K562 (cell line): ENCODE results near the gene ARHGEF40. TPM values are rescaled to one million over a fixed set of nuclear protein-coding genes. Genes with fewer than 3 reads are reported as not detected.
A peak's percentile ranks its signal among the peaks of the same experiment; 100 is the strongest.

Experiments
- ATF7 ChIP-seq: fragments of 450-650 bp; IDR thresholded peaks from 2 replicates; pipeline ENCODE4 v1.7.1; 2014; ENCODE audit warnings: mild to moderate bottlenecking, moderate library complexity
- BMI1 ChIP-seq: fragments of 150-350 bp; IDR thresholded peaks from 2 replicates; pipeline ENCODE4 v1.6.1; 2014; ENCODE audit warnings: low read length
- CBX2 ChIP-seq: fragments of 200-600 bp; sonication (generic); IDR thresholded peaks from one replicate; pipeline ENCODE4 v1.6.1; 2012; ENCODE audit warnings: mild to moderate bottlenecking, low read length, inconsistent platforms; ENCODE audit not compliant: insufficient read depth, poor library complexity, severe bottlenecking
- CEBPB ChIP-seq: fragments of 450-650 bp; IDR thresholded peaks from 2 replicates; pipeline ENCODE4 v1.6.1; 2016; ENCODE audit warnings: missing genetic modification characterization, missing compliant biosample characterization
- HMG20A ChIP-seq: fragments of 450-650 bp; formaldehyde crosslinking; conservative IDR thresholded peaks from 2 replicates; pipeline ENCODE4 v1.4.0; 2020; ENCODE audit warnings: mild to moderate bottlenecking, mixed read lengths
- HNRNPLL ChIP-seq: fragments of 200-400 bp; formaldehyde crosslinking; IDR thresholded peaks from 2 replicates; pipeline ENCODE4 v1.6.1; 2017; ENCODE audit warnings: low read length, low read depth, mild to moderate bottlenecking; ENCODE audit not compliant: poor library complexity, severe bottlenecking
- JUNB ChIP-seq: fragments of 450-650 bp; formaldehyde crosslinking; conservative IDR thresholded peaks from 2 replicates; pipeline ENCODE4 v1.4.0; 2020; ENCODE audit warnings: mild to moderate bottlenecking
- KLF1 ChIP-seq: fragments of 450-650 bp; IDR thresholded peaks from 2 replicates; pipeline ENCODE4 v1.6.1; 2016; ENCODE audit warnings: missing genetic modification characterization, missing compliant biosample characterization
- L3MBTL2 ChIP-seq: fragments of 450-650 bp; IDR thresholded peaks from 2 replicates; pipeline ENCODE4 v1.6.1; 2016; ENCODE audit warnings: mild to moderate bottlenecking, moderate library complexity
- LCOR ChIP-seq: sonication (generic); formaldehyde crosslinking; IDR thresholded peaks from 2 replicates; pipeline ENCODE4 v1.8.0; 2022; ENCODE audit warnings: mild to moderate bottlenecking, missing genetic modification reagents
- MEIS2 ChIP-seq: fragments of 450-650 bp; IDR thresholded peaks from 2 replicates; pipeline ENCODE4 v1.6.1; 2014; ENCODE audit warnings: mild to moderate bottlenecking; ENCODE audit not compliant: partially characterized antibody
- MXD1 ChIP-seq: fragments of 250-450 bp; sonication (Bioruptor Pico); IDR thresholded peaks from 2 replicates; pipeline ENCODE4 v1.8.0; 2021; ENCODE audit warnings: borderline replicate concordance, mild to moderate bottlenecking, moderate library complexity; ENCODE audit not compliant: poor library complexity, severe bottlenecking
- NFATC3 ChIP-seq: fragments of 450-650 bp; IDR thresholded peaks from 2 replicates; pipeline ENCODE4 v1.6.1; 2017; ENCODE audit warnings: mild to moderate bottlenecking
- NR2C2 ChIP-seq, 2 experiments: fragments of 200-800 bp in 1 of 2; sonication (Bioruptor generic) in 1 of 2; sonication (generic) in 1 of 2; formaldehyde crosslinking in 1 of 2; IDR thresholded peaks; 2 replicates each; pipeline versions ENCODE4 v1.6.1 to v1.8.0; 2016 to 2022; ENCODE audit warnings: mild to moderate bottlenecking in 1 of 2, missing compliant biosample characterization in 1 of 2, missing genetic modification characterization in 1 of 2, missing genetic modification reagents in 1 of 2
- PTBP1 ChIP-seq: fragments of 200-400 bp; formaldehyde crosslinking; IDR thresholded peaks from 2 replicates; pipeline ENCODE4 v1.6.1; 2017; ENCODE audit warnings: low read depth, low read length
- RBM25 ChIP-seq: fragments of 200-400 bp; formaldehyde crosslinking; IDR thresholded peaks from 2 replicates; pipeline ENCODE4 v1.6.1; 2018; ENCODE audit warnings: low read length, low read depth, moderate library complexity; ENCODE audit not compliant: severe bottlenecking
- RHOXF2B ChIP-seq: fragments of 250-450 bp; sonication (Bioruptor Pico); conservative IDR thresholded peaks from 2 replicates; pipeline ENCODE4 v1.5.1; 2021
- SAFB ChIP-seq: fragments of 200-400 bp; formaldehyde crosslinking; IDR thresholded peaks from 2 replicates; pipeline ENCODE4 v1.6.1; 2017; ENCODE audit warnings: low read depth, low read length, borderline replicate concordance
- ZKSCAN3 ChIP-seq: fragments of 250-450 bp; sonication (Bioruptor Pico); IDR thresholded peaks from 2 replicates; pipeline ENCODE4 v1.4.0; 2020
- ZNF23 ChIP-seq: fragments of 250-450 bp; sonication (Bioruptor Pico); IDR thresholded peaks from 2 replicates; pipeline ENCODE4 v1.4.0; 2020; ENCODE audit warnings: mild to moderate bottlenecking
- ZNF316 ChIP-seq: fragments of 450-650 bp; IDR thresholded peaks from 2 replicates; pipeline ENCODE4 v1.6.1; 2016
- polyA plus RNA-seq, 8 experiments: library from polyadenylated mRNA; depleted of rRNA in 4 of 8; stranded (reverse) in 5 of 8; unstranded in 3 of 8; fragments of >200 nt; fragmentation: Nextera tagmentation in 2 of 8; fragmentation: Illumina TruSeq in 1 of 8; extraction: Ambion mirVana in 2 of 8; extraction: Trizol in 1 of 8; gene quantifications; 2 replicates each; pipeline versions ENCODE4 v1.2.1 to v1.2.3, GENCODE V29; 2011 to 2014; ENCODE audit warnings: inconsistent platforms in 1 of 8, missing spikeins in 1 of 8
- total RNA-seq, 7 experiments: library from RNA; depleted of rRNA in 6 of 7; stranded (reverse); fragments of >200 nt in 6 of 7; fragmentation: Illumina TruSeq in 2 of 7; extraction: Trizol in 2 of 7; gene quantifications; 2 replicates each; pipeline versions ENCODE4 v1.2.1 to v1.2.3, GENCODE V29; 2011 to 2021; ENCODE audit warnings: low replicate concordance in 1 of 7
- TF ChIP-seq, protein P1 (sequence below), 3 experiments: fragments of 200-800 bp in 1 of 3; fragments of 250-450 bp in 1 of 3; fragments of 450-650 bp in 1 of 3; sonication (Bioruptor Pico) in 1 of 3; sonication (Bioruptor generic) in 1 of 3; formaldehyde crosslinking in 1 of 3; IDR thresholded peaks; 2 replicates each; pipeline versions ENCODE4 v1.6.1 to v1.8.0; 2016 to 2022; ENCODE audit warnings: mild to moderate bottlenecking in 2 of 3, missing genetic modification characterization in 2 of 3, missing compliant biosample characterization in 1 of 3, moderate library complexity in 1 of 3
- TF ChIP-seq, protein P2 (sequence below): fragments of 250-450 bp; sonication (Bioruptor Pico); IDR thresholded peaks from 2 replicates; pipeline ENCODE4 v1.9.0; 2021; ENCODE audit warnings: mild to moderate bottlenecking
- TF ChIP-seq, protein P3 (sequence below): fragments of 250-450 bp; sonication (Bioruptor Pico); IDR thresholded peaks from 2 replicates; pipeline ENCODE4 v1.8.0; 2021; ENCODE audit warnings: mild to moderate bottlenecking, moderate library complexity

The ARHGEF40 gene
- total and polyA plus RNA-seq, 9 of the 15 experiments (the other 6 are each of a cell fraction or from before 2014, with no cell fraction given): 0.42 to 6.3 (median 3.8) TPM

DNA sequence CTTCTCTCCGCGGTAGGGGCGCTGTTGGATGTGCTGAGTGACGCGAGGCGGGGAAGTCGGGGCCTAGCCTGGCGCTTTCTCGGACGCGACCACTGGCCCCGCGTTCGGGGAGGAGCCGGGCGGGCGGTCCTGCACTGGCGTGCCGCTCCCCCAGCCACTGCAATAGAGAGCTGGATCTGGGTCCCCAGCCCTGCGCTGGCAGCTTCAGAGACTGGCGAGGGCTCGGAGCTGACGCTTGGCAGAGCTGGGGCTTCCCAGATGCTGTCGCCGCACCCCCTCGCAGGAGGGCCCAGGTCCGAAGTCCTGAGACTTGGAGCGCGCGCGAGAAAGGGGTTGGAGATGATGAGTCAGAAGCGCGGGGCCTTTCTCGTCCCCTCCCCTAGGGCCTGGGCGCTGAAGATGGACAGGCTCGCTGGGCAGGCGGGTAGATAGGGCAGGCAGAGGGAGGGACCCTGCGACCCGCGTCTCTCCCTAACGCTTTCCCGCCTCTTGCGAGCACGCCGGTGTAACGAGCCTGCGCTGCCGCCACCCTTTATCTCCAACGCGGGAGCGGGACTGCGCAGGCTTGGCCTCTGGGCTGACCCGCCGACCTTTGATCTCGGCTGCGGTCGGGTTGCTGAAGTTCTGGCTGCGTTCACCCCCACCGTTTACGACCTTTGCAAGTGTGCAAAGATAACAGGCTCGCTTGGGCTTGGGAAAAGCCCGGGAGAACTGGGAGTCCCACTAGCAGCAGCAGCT is 33.8 kb downstream of the ARHGEF40 start (continued):
- TF ChIP-seq LCOR (CRISPR knock-in tag) (peak; percentile 50; the same call in 1 of the 2 replicates), SAFB (no peak), ZNF23 (CRISPR knock-in tag) (no peak), RBM25 (no peak), CEBPB (no peak), ZNF316 (peak; percentile 68), PTBP1 (no peak), JUNB (peak; percentile 63), HMG20A (CRISPR knock-in tag) (no peak), MEIS2 (peak; percentile 98), MXD1 (CRISPR knock-in tag) (no peak), L3MBTL2 (peak; percentile 94), BMI1 (no peak), NR2C2 (CRISPR knock-in tag; IDR thresholded peaks at IDR 0.05) (peak; percentile 87), NR2C2 (tag; IDR thresholded peaks at IDR 0.05) (peak; percentile 98), ATF7 (peak; percentile 100), ZKSCAN3 (CRISPR knock-in tag) (no peak), CBX2 (no peak), NFATC3 (no peak), RHOXF2B (CRISPR knock-in tag) (no peak), HNRNPLL (peak; percentile 69), KLF1 (tag) (no peak)
- TF ChIP-seq, protein P1, sequence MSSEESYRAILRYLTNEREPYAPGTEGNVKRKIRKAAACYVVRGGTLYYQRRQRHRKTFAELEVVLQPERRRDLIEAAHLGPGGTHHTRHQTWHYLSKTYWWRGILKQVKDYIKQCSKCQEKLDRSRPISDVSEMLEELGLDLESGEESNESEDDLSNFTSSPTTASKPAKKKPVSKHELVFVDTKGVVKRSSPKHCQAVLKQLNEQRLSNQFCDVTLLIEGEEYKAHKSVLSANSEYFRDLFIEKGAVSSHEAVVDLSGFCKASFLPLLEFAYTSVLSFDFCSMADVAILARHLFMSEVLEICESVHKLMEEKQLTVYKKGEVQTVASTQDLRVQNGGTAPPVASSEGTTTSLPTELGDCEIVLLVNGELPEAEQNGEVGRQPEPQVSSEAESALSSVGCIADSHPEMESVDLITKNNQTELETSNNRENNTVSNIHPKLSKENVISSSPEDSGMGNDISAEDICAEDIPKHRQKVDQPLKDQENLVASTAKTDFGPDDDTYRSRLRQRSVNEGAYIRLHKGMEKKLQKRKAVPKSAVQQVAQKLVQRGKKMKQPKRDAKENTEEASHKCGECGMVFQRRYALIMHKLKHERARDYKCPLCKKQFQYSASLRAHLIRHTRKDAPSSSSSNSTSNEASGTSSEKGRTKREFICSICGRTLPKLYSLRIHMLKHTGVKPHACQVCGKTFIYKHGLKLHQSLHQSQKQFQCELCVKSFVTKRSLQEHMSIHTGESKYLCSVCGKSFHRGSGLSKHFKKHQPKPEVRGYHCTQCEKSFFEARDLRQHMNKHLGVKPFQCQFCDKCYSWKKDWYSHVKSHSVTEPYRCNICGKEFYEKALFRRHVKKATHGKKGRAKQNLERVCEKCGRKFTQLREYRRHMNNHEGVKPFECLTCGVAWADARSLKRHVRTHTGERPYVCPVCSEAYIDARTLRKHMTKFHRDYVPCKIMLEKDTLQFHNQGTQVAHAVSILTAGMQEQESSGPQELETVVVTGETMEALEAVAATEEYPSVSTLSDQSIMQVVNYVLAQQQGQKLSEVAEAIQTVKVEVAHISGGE (CRISPR knock-in tag; IDR thresholded peaks at IDR 0.05): peak in 1 of 3 experiments; percentile 60; a peak in 1 of 6 replicates
- TF ChIP-seq, protein P2, sequence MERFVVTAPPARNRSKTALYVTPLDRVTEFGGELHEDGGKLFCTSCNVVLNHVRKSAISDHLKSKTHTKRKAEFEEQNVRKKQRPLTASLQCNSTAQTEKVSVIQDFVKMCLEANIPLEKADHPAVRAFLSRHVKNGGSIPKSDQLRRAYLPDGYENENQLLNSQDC (CRISPR knock-in tag): no peak
- TF ChIP-seq, protein P3, sequence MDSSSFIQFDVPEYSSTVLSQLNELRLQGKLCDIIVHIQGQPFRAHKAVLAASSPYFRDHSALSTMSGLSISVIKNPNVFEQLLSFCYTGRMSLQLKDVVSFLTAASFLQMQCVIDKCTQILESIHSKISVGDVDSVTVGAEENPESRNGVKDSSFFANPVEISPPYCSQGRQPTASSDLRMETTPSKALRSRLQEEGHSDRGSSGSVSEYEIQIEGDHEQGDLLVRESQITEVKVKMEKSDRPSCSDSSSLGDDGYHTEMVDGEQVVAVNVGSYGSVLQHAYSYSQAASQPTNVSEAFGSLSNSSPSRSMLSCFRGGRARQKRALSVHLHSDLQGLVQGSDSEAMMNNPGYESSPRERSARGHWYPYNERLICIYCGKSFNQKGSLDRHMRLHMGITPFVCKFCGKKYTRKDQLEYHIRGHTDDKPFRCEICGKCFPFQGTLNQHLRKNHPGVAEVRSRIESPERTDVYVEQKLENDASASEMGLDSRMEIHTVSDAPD (CRISPR knock-in tag): no peak
